ENCODE results near the gene EXO1.

Gene EXO1

DNA sequence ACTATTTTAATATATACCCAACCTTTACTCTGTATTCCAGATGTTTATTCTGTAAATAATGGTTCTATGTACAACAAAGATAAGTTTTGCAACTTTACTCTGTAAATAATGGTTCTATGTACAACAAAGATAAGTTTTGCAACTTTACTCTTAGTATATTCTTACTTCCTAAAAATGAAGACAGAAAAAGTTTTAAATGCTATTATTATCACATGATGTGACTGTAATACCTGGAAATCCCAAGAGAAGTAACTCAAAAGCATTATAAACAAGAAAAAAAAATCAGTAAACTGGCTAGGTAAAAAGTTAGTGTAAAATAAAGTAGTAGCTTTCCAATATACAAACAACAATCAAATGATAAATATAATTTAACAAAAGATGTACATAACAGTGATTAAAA, 18.5 kb upstream of the EXO1 start:
- in situ Hi-C loops (cut with MboI; ENCODE audit: low pct_unique_long_range_greater_than_20kb, low sequenced_read_pairs, unreplicated experiment), result no loop called here
- TF ChIP-seq, protein P1, sequence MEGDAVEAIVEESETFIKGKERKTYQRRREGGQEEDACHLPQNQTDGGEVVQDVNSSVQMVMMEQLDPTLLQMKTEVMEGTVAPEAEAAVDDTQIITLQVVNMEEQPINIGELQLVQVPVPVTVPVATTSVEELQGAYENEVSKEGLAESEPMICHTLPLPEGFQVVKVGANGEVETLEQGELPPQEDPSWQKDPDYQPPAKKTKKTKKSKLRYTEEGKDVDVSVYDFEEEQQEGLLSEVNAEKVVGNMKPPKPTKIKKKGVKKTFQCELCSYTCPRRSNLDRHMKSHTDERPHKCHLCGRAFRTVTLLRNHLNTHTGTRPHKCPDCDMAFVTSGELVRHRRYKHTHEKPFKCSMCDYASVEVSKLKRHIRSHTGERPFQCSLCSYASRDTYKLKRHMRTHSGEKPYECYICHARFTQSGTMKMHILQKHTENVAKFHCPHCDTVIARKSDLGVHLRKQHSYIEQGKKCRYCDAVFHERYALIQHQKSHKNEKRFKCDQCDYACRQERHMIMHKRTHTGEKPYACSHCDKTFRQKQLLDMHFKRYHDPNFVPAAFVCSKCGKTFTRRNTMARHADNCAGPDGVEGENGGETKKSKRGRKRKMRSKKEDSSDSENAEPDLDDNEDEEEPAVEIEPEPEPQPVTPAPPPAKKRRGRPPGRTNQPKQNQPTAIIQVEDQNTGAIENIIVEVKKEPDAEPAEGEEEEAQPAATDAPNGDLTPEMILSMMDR (IDR thresholded peaks at IDR 0.05; ENCODE audit: extremely low read depth, insufficient read depth, missing control alignments), result no peak
- no peak for DNase-seq (ENCODE audit: low spot score)

- TF ChIP-seq, protein P1 (IDR thresholded peaks at IDR 0.05; ENCODE audit: extremely low read depth, insufficient read depth, missing control alignments), result peak; percentile 70
- in situ Hi-C loops (cut with MboI; ENCODE audit: low pct_unique_long_range_greater_than_20kb, low sequenced_read_pairs, unreplicated experiment), result loop anchor here (10.0 kb wide), 2 partner anchors 200 to 300 kb away; partner anchors contain the start of gene KMO
- no peak for DNase-seq (ENCODE audit: low spot score)
Observed at GRCh38 chr1:241834733-241835377, 13.1 kb upstream of the EXO1 start.

GRCh38 chr1:241836941-241837340, 11.1 kb upstream of the EXO1 start:
- DNase-seq (ENCODE audit: low spot score), result no peak
- TF ChIP-seq, protein P1 (IDR thresholded peaks at IDR 0.05; ENCODE audit: extremely low read depth, insufficient read depth, missing control alignments), result no peak
- in situ Hi-C loops (cut with MboI; ENCODE audit: low pct_unique_long_range_greater_than_20kb, low sequenced_read_pairs, unreplicated experiment), result loop anchor here (10.0 kb wide), 2 partner anchors 202 to 302 kb away; partner anchors contain the start of gene KMO

GRCh38 chr1:241837416-241837815, 10.6 kb upstream of the EXO1 start:
- in situ Hi-C loops (cut with MboI; ENCODE audit: low pct_unique_long_range_greater_than_20kb, low sequenced_read_pairs, unreplicated experiment), result loop anchor here (10.0 kb wide), 2 partner anchors 203 to 303 kb away; partner anchors contain the start of gene KMO

GRCh38 chr1:241837901-241838300, 10.1 kb upstream of the EXO1 start:
- TF ChIP-seq, protein P1 (IDR thresholded peaks at IDR 0.05; ENCODE audit: extremely low read depth, insufficient read depth, missing control alignments), result no peak
- in situ Hi-C loops (cut with MboI; ENCODE audit: low pct_unique_long_range_greater_than_20kb, low sequenced_read_pairs, unreplicated experiment), result loop anchor here (10.0 kb wide), 2 partner anchors 203 to 303 kb away; partner anchors contain the start of gene KMO
- no peak for DNase-seq (ENCODE audit: low spot score)

More at GRCh38 chr1:241837416-241837815, 10.6 kb upstream of the EXO1 start:
- TF ChIP-seq, protein P1 (IDR thresholded peaks at IDR 0.05; ENCODE audit: extremely low read depth, insufficient read depth, missing control alignments), result no peak
- no peak for DNase-seq (ENCODE audit: low spot score)

DNA sequence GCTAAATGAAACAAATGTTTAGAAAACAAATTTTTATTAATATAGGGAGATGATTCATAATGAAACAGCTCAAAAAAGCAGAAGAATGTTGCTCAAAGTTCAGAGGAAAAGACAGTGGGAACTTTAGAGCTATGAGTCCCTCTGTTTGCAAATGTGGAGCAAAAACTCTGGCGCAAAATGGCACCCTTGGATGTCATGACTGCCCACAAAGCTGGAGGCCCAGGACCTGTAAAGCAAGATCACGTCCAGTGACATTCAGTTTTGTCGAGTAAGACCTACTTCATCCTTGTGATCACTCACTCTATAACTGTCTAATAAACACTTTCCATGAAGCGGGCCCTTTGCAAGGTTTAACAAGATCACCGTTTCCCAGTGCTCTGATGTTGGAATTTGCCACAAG, 9.1 kb upstream of the EXO1 start:
- TF ChIP-seq, protein P1 (IDR thresholded peaks at IDR 0.05; ENCODE audit: extremely low read depth, insufficient read depth, missing control alignments), result no peak
- in situ Hi-C loops (cut with MboI; ENCODE audit: low pct_unique_long_range_greater_than_20kb, low sequenced_read_pairs, unreplicated experiment), result loop anchor here (10.0 kb wide), 2 partner anchors 204 to 304 kb away; partner anchors contain the start of gene KMO

More for the DNA sequence above, 9.1 kb upstream of the EXO1 start:
- DNase-seq (ENCODE audit: low spot score), result no peak
